Adrenal gland (tissue), 12 donors: Measurements from ENCODE around the gene SYNE1. TPM values are rescaled to one million over a fixed set of nuclear protein-coding genes. Genes with fewer than 3 reads are reported as not detected.

Source experiments
- DNase-seq, 7 donors: peaks; one replicate each; pipeline ENCODE4 v3.0.0-alpha.2; 2019 to 2020
- H3K27ac ChIP-seq, 5 donors: fragments of 200-600 bp; sonication (generic) in 4 of 5; 1 replicate in 3 of 5; 2 replicates in 2 of 5; pipeline versions ENCODE4 v1.5.1 to v1.8.0; 2016 to 2020; ENCODE audit warnings: mild to moderate bottlenecking in 1 of 5
- H3K27me3 ChIP-seq: fragments of 200-600 bp; 2 replicates; pipeline ENCODE4 v1.8.0; 2021
- H3K36me3 ChIP-seq, 2 donors: fragments of 200-600 bp; replicated peaks in 1 of 2; 1 replicate in 1 of 2; 2 replicates in 1 of 2; pipeline versions ENCODE4 v1.5.1 to v1.8.0; 2018 to 2022
- H3K4me1 ChIP-seq, 2 donors: fragments of 200-600 bp; replicated peaks in 1 of 2; 1 replicate in 1 of 2; 2 replicates in 1 of 2; pipeline versions ENCODE4 v1.5.1 to v1.8.0; 2018 to 2021
- H3K4me3 ChIP-seq, 4 donors: fragments of 200-600 bp; sonication (generic) in 3 of 4; one replicate each; pipeline ENCODE4 v1.5.1; 2016 to 2018
- H3K9me3 ChIP-seq, 3 donors: fragments of 200-600 bp; sonication (generic) in 1 of 3; replicated peaks in 1 of 3; 1 replicate in 2 of 3; 2 replicates in 1 of 3; pipeline versions ENCODE4 v1.5.1 to v1.8.0; 2016 to 2021
- POLR2A ChIP-seq, 2 donors: fragments of 450-650 bp; IDR thresholded peaks; one replicate each; pipeline ENCODE4 v1.6.1; 2017; ENCODE audit warnings: antibody characterized with exemption in 2 of 2, mild to moderate bottlenecking in 2 of 2, moderate library complexity in 1 of 2
- WGBS, 4 donors: extraction: QIAGEN DNeasy Blood & Tissue Kit in 2 of 4; methylation state at CpG; one replicate each; pipeline versions ENCODE4 v1.1.5 to v1.1.7; 2013 to 2017; 5-methylcytosine and 5-hydroxymethylcytosine counted together
- intact Hi-C, 2 donors: fragments of 100-400 bp; cut with DNase I; formaldehyde crosslinking; loops; one replicate each; pipeline versions ENCODE4 v1.14.1 to v1.15.0; 2022 to 2023
- polyA plus RNA-seq, 3 donors: library from polyadenylated mRNA; stranded (reverse); fragments of 200-250 nt in 2 of 3; fragments of 350-450 nt in 1 of 3; fragmentation: Illumina TruSeq in 1 of 3; extraction: RNeasy Lipid Tissue Mini Kit (QIAGEN cat#74804) in 1 of 3; gene quantifications; one replicate each; pipeline ENCODE4 v1.2.3, GENCODE V29; 2013 to 2014
- total RNA-seq, 9 donors: library from RNA; depleted of rRNA in 4 of 9; stranded (reverse); fragments of >200 nt in 4 of 9; fragments of 120-200 nt in 1 of 9; fragmentation: NEBNext Ultra II Directional in 1 of 9; extraction: Animal tissue kit (Norgen Biotek cat#: 25700) in 1 of 9; gene quantifications; one replicate each; pipeline versions ENCODE4 v1.1.0 to v1.2.4, GENCODE V29; 2013 to 2023
- TF ChIP-seq, protein P1 (sequence below), 6 experiments: fragments of 450-650 bp in 4 of 6; fragments of 200-600 bp in 2 of 6; sonication (generic) in 1 of 6; IDR thresholded peaks; 1 replicate in 5 of 6; 2 replicates in 1 of 6; pipeline versions ENCODE4 v1.5.1 to v1.8.0; 2016 to 2021; ENCODE audit warnings: antibody characterized with exemption in 6 of 6, mild to moderate bottlenecking in 2 of 6, moderate library complexity in 1 of 6
- donor health status: healthy with polysubstance abuse.
- donor health status: Bipolar disorder and iron deficiency.
- donor health status: DM: yes; HTN: yes; CAD: no.
- donor health status: DM: no; HTN: no; CAD: no.
- donor health status: DM: no; HTN: no; CAD: no.
- donor health status: DM: yes; HTN: yes; CAD: no.

The SYNE1 gene
- total and polyA plus RNA-seq, 12 donors: 29.0 to 170 (median 93.1) TPM

DNA sequence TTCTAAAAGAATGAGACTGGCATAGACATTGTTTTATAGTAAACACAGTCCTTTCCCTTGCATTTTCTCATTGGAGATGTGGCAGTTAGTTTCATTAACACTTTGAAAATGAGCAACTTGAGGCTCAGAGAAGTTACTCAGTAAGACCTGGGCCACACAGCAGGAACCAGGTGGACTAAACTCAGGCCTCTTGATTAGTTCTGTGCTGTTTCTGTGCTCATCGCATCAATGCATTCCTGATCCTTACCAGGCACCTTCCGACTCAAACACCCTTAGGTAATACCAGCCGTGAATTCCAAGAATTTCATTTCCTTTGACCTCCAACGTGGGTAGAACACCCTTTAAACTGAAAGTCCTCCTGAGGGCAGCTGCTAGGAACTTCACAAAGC is 466.9 kb downstream of the SYNE1 start:
- Histone ChIP-seq H3K4me1 (peaks cover 7 to 16% of the 10 kb centered on the region in 2 donors), H3K36me3 (peaks cover 0 to 17% of the 10 kb centered on the region in 2 donors), H3K9me3 (peaks cover 0 to 4% (median 0%) of the 10 kb centered on the region in 3 donors), H3K27ac (peak overlapping the region in 3 of 5 donors; percentile 71 to 80 (median 75)), H3K27me3 (no peaks in the 10 kb centered on the region), H3K4me3 (no peak overlapping the region)
- intact Hi-C loops: no loop called here
- WGBS, 4 donors: 90 to 93% (median 91%) methylated on average over 4 of the region's 4 CpGs
- no peak for TF ChIP-seq POLR2A (IDR thresholded peaks at IDR 0.05)
- TF ChIP-seq, protein P1, sequence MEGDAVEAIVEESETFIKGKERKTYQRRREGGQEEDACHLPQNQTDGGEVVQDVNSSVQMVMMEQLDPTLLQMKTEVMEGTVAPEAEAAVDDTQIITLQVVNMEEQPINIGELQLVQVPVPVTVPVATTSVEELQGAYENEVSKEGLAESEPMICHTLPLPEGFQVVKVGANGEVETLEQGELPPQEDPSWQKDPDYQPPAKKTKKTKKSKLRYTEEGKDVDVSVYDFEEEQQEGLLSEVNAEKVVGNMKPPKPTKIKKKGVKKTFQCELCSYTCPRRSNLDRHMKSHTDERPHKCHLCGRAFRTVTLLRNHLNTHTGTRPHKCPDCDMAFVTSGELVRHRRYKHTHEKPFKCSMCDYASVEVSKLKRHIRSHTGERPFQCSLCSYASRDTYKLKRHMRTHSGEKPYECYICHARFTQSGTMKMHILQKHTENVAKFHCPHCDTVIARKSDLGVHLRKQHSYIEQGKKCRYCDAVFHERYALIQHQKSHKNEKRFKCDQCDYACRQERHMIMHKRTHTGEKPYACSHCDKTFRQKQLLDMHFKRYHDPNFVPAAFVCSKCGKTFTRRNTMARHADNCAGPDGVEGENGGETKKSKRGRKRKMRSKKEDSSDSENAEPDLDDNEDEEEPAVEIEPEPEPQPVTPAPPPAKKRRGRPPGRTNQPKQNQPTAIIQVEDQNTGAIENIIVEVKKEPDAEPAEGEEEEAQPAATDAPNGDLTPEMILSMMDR (IDR thresholded peaks at IDR 0.05): no peak
- DNase-seq: no peak

DNA sequence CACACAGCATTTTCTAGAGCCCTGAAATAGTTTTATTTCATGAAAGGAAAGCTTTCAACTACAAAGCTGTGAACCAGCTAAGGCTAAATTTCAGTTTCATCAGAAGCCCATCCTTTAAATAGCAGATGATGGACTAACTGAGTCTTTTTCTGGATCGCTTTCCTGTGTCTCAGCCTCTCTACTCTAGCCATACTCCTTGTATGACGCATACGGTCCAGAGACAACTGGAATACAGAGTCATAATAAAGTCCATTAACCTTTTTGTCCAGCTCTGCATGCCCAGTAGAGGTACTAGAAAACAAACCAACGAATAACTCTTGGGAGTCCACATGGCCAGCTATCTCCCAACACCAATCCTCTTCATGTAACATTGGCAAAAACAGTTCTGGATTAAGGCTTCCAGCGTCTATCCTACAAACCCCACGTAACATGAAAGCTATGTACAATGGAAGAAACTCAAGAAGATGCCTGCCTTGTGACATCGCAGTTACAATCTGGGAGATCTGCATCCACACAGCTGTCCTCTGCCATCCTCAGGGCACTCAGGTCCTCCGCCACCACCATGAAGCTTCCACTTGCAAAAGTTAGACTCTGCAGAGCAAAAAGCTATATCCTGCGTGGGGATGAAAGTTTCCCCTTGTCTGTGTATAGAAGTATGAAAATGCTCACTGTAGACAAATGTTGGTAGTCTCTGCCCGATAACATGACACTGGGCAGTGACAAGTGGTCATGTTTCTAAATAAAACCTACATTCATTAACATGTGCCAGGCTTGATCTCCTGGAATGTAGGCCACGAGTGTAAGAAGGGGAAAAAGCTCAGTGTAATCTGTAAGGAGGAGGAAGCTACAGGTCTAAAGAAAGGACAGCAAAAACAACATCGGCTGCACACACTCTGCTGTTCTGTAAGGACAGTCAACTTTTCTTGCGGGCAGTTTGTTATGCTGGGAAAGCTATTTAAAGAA is 469.2 kb downstream of the SYNE1 start:
- Histone ChIP-seq H3K27ac (no peak overlapping the region), H3K36me3 (peaks cover 0 to 7% of the 10 kb centered on the region in 2 donors), H3K27me3 (no peaks in the 10 kb centered on the region), H3K4me1 (peaks cover 7 to 14% of the 10 kb centered on the region in 2 donors), H3K4me3 (no peak overlapping the region), H3K9me3 (peaks cover 0 to 4% (median 0%) of the 10 kb centered on the region in 3 donors)
- intact Hi-C loops: loop anchor here in 1 of 2 donors (10.0 kb wide), 1 partner anchor 47 kb away; no protein-coding TSS in a partner anchor
- 81 to 87% (median 84%) methylated on average over 13 of the region's 13 CpGs for WGBS, 4 donors
- no peak for DNase-seq
- TF ChIP-seq, protein P1 (IDR thresholded peaks at IDR 0.05): no peak
- no peak for TF ChIP-seq POLR2A (IDR thresholded peaks at IDR 0.05)

DNA sequence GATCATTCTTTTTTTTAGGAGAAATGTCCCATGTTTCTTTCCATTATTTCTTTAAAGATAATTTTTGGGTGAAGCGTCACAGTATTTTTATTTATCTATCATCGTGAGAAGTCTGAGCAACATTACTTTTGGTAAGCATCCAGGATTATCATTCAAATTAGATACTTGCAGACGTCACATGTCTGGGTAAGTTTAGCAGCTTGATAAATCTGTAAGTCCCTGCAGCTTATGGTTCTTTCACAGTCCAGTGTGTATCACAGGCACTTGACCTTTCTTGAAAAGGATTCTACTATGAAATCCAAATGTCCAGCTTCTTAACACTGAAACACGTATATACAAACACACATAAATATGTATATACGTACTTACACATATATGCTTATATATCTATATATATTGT is 470.3 kb downstream of the SYNE1 start:
- peaks cover 0 to 4% (median 0%) of the 10 kb centered on the region in 3 donors for H3K9me3 ChIP-seq
- no peaks in the 10 kb centered on the region for H3K27me3 ChIP-seq
- DNase-seq: no peak
- TF ChIP-seq POLR2A (IDR thresholded peaks at IDR 0.05): no peak
- TF ChIP-seq, protein P1 (IDR thresholded peaks at IDR 0.05): no peak
- peaks cover 0 to 4% of the 10 kb centered on the region in 2 donors for H3K4me1 ChIP-seq
- H3K27ac ChIP-seq: no peak overlapping the region
- intact Hi-C loops: loop anchor here in 1 of 2 donors (10.0 kb wide), 1 partner anchor 48 kb away; no protein-coding TSS in a partner anchor
- 67 to 75% (median 73%) methylated on average over 5 of the region's 5 CpGs for WGBS, 4 donors
- peaks cover 0 to 7% of the 10 kb centered on the region in 2 donors for H3K36me3 ChIP-seq
- no peak overlapping the region for H3K4me3 ChIP-seq

DNA sequence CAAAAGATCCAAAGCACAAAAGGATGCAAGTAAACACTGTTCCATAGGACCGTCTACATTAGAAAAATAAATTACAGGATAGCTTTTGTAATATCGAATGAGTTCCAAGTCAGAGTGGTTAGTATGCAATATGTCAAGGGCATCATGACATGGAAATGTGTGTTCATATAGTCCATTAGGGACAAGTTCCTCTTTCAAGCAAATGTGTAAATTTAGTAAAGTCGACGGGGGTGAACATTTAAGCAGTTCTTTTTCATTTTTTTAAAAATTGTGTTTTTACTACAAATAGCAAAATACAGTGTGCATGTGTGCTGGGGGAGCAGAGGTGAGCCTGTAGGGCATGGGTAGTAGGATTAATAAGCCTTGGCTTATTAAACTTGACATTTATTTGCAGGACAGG is 470.7 kb downstream of the SYNE1 start:
- intact Hi-C loops: loop anchor here in 1 of 2 donors (10.0 kb wide), 1 partner anchor 48 kb away; no protein-coding TSS in a partner anchor
- Histone ChIP-seq H3K4me3 (no peak overlapping the region), H3K9me3 (peaks cover 0 to 4% (median 0%) of the 10 kb centered on the region in 3 donors), H3K36me3 (peaks cover 0 to 7% of the 10 kb centered on the region in 2 donors), H3K27me3 (no peaks in the 10 kb centered on the region), H3K27ac (no peak overlapping the region), H3K4me1 (peaks cover 0 to 4% of the 10 kb centered on the region in 2 donors)
- no peak for DNase-seq
- 47 to 54% (median 50%) methylated on average over 4 of the region's 4 CpGs for WGBS, 4 donors
- TF ChIP-seq, protein P1 (IDR thresholded peaks at IDR 0.05): no peak
- TF ChIP-seq POLR2A (IDR thresholded peaks at IDR 0.05): no peak
